Measurements from ENCODE around the gene LCE1E.

The LCE1E gene

GRCh38 chr1:152783095-152783494, 3.0 kb upstream of the LCE1E start:
- no peak for FAIRE-seq

GRCh38 chr1:152795686-152796085, 9.6 kb downstream of the LCE1E start:
- FAIRE-seq: no peak

- no peak for FAIRE-seq
Observed at GRCh38 chr1:152796421-152796820, 10.4 kb downstream of the LCE1E start, which contains the start of gene LCE1D. Gene LCE1D (plus strand): TSS chr1:152796721. CDS start chr1:152797795, 1,074 bp downstream.

DNA sequence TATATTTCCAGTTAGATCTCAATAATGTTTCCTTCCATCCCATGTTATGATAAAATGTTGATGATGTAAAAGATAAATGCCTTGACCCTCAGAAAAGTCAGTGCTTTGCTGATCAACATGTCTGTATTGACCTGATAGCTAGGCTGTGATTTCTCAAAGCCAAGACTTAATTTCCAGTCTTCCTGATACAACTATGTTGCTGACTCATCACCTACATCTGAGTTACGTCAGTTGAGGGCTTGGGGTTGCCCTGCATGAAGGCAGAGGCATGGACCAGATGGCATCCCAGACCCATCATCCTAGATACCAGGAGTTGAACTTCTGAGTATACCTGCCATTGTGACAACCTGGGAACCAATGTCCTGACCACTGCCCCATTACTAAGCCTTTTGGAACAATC, 15.3 kb downstream of the LCE1E start:
- FAIRE-seq: no peak

DNA sequence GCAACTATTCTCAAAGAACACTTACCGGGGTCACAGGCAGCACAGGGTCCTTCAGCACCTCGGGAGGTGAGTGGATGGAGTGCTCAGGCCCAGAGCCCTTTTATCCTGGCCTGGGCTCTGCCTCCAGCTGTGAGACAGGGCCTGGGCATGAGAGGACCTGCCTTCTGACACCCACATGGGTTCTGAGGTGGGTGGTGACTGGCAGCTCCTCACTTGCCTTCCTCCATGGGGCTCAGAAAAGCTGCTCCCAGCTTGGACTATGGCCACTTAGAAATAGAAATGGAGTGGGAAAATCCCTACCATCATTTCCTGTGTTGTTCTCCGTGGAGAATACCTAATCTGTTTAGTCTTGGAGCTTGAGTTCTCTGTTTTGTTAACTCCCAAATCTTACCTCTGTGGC, 20.5 kb downstream of the LCE1E start, which contains the start of gene LCE1C:
Gene LCE1C (minus strand): TSS at position 76 of the 400 bp plus-strand sequence. CDS start 1,173 bp downstream, outside the sequence.
- FAIRE-seq: no peak

GRCh38 chr1:152811050-152811449, 25.0 kb downstream of the LCE1E start:
- FAIRE-seq: no peak

GRCh38 chr1:152811671-152812070, 25.6 kb downstream of the LCE1E start, which contains the start of gene LCE1B:
Gene LCE1B (plus strand): TSS chr1:152811971. CDS start chr1:152812447, 476 bp downstream.
- FAIRE-seq: no peak

GRCh38 chr1:152817309-152817708, 31.3 kb downstream of the LCE1E start:
- FAIRE-seq: no peak

GRCh38 chr1:152823294-152823693, 37.2 kb downstream of the LCE1E start:
- FAIRE-seq: no peak

DNA sequence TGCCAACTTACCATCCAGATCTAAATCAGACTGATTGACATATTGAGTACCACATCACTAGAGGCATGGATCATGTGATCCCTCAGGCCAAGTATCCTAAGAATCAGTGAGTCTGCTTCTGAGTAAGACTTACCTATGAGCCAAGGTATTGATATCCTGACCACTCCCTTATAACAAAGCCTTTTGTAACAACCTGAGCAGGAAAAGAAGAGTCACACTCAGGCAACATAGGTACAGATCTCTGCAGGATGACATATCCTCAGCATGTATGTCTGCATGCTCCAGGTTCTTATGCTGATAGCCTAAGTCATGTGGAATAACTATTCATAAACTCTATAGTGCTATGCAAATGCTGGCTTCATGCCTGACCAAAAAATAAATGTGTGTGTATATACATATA, 38.9 kb downstream of the LCE1E start:
- FAIRE-seq: no peak

DNA sequence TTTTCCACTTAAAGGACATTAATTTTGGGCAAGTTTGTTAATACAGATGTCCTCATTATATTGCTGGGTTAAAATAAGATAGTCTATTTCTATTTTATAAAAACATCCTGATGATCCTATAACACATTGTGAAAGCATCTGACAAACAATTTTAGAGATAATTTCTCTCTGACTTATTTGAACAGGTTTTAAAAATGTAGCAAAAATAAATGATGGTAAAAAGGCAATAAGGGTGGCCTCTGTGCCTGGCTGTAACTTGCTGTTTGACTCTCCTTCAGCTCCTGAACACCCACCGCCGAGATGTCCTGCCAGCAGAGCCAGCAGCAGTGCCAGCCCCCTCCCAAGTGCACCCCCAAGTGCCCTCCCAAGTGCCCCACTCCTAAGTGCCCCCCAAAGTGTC, 41.1 kb downstream of the LCE1E start, which contains the start of gene LCE1A:
Gene LCE1A (plus strand): TSS at position 301 of the 400 bp plus-strand sequence. CDS start 0 bp downstream, at position 301.
- no peak for FAIRE-seq

DNA sequence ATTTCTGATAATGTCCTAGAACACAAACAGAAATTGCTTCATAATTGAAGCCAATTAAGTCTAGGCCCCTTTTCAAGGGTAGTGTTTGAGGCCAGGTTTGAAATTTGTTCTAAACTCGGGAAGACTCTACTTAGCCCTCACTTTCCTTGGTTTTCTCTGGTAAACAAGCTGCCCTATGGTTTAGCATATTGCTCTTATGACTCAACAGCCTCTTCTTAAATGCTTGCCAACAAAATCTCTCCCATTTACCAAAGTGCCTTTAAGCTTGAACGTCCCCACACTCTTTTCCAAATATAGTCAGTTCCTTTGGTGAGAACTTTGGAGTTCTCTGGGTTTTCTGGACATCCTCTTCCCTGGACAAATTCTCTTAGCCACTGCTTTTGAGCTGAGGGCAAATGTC, 50.8 kb downstream of the LCE1E start:
- no peak for FAIRE-seq
